ENCODE measurements around the gene ADAMTS19.

ADAMTS19 gene

GRCh38 chr5:129766798-129767197 is 306.7 kb downstream of the ADAMTS19 start:
- TF ChIP-seq CSRNP3 (CRISPR knock-in tag; IDR thresholded peaks at IDR 0.05) (no peak), OSR1 (CRISPR knock-in tag; IDR thresholded peaks at IDR 0.05) (no peak), SNAI2 (CRISPR knock-in tag; IDR thresholded peaks at IDR 0.05) (no peak), BACH2 (CRISPR knock-in tag; IDR thresholded peaks at IDR 0.05; ENCODE audit: borderline replicate concordance) (no peak), ZC3H10 (CRISPR knock-in tag; IDR thresholded peaks at IDR 0.05) (no peak), ZFP3 (CRISPR knock-in tag; IDR thresholded peaks at IDR 0.05) (no peak), ISL1 (CRISPR knock-in tag; IDR thresholded peaks at IDR 0.05) (no peak), PPARA (CRISPR knock-in tag; IDR thresholded peaks at IDR 0.05; ENCODE audit: borderline replicate concordance) (no peak), CSDC2 (CRISPR knock-in tag; IDR thresholded peaks at IDR 0.05) (no peak), GLIS3 (CRISPR knock-in tag; IDR thresholded peaks at IDR 0.05) (no peak), ZNF565 (CRISPR knock-in tag; conservative IDR thresholded peaks at IDR 0.05; ENCODE audit: low read depth) (no peak), TCF4 (CRISPR knock-in tag; IDR thresholded peaks at IDR 0.05; ENCODE audit: borderline replicate concordance) (no peak), ESRRG (CRISPR knock-in tag; IDR thresholded peaks at IDR 0.05) (no peak), RARB (CRISPR knock-in tag; IDR thresholded peaks at IDR 0.05) (no peak), POU6F1 (CRISPR knock-in tag; IDR thresholded peaks at IDR 0.05; ENCODE audit: borderline replicate concordance, low read depth) (no peak)
- ATAC-seq = no peak

GRCh38 chr5:129767927-129768380 is 307.9 kb downstream of the ADAMTS19 start:
- no peak for TF ChIP-seq TOX (CRISPR knock-in tag; IDR thresholded peaks at IDR 0.05; ENCODE audit: borderline replicate concordance)
- no peak for TF ChIP-seq POU6F1 (CRISPR knock-in tag; IDR thresholded peaks at IDR 0.05; ENCODE audit: borderline replicate concordance, low read depth)
- TF ChIP-seq GLIS3 (CRISPR knock-in tag; IDR thresholded peaks at IDR 0.05) = no peak
- no peak for TF ChIP-seq ESRRG (CRISPR knock-in tag; IDR thresholded peaks at IDR 0.05)
- no peak for TF ChIP-seq ARNTL (CRISPR knock-in tag; IDR thresholded peaks at IDR 0.05; ENCODE audit: borderline replicate concordance, low read depth)
- TF ChIP-seq ZC3H10 (CRISPR knock-in tag; IDR thresholded peaks at IDR 0.05) = no peak
- no peak for TF ChIP-seq ZNF8 (CRISPR knock-in tag; IDR thresholded peaks at IDR 0.05)
- TF ChIP-seq ISL1 (CRISPR knock-in tag; IDR thresholded peaks at IDR 0.05) = no peak
- peak; percentile 94 for ATAC-seq

GRCh38 chr5:129768735-129769134 is 308.6 kb downstream of the ADAMTS19 start:
- no peak for ATAC-seq
- TF ChIP-seq CSDC2 (CRISPR knock-in tag; IDR thresholded peaks at IDR 0.05) (no peak), ISL1 (CRISPR knock-in tag; IDR thresholded peaks at IDR 0.05) (no peak), GLIS3 (CRISPR knock-in tag; IDR thresholded peaks at IDR 0.05) (no peak), ARNTL (CRISPR knock-in tag; IDR thresholded peaks at IDR 0.05; ENCODE audit: borderline replicate concordance, low read depth) (no peak), ZFP3 (CRISPR knock-in tag; IDR thresholded peaks at IDR 0.05) (no peak), PATZ1 (CRISPR knock-in tag; IDR thresholded peaks at IDR 0.05; ENCODE audit: borderline replicate concordance) (no peak), POU6F1 (CRISPR knock-in tag; IDR thresholded peaks at IDR 0.05; ENCODE audit: borderline replicate concordance, low read depth) (no peak), TSHZ2 (CRISPR knock-in tag; IDR thresholded peaks at IDR 0.05) (no peak), BACH2 (CRISPR knock-in tag; IDR thresholded peaks at IDR 0.05; ENCODE audit: borderline replicate concordance) (no peak), SNAI2 (CRISPR knock-in tag; IDR thresholded peaks at IDR 0.05) (no peak), OSR1 (CRISPR knock-in tag; IDR thresholded peaks at IDR 0.05) (no peak), ZFP30 (CRISPR knock-in tag; IDR thresholded peaks at IDR 0.05) (no peak), CREB5 (CRISPR knock-in tag; IDR thresholded peaks at IDR 0.05; ENCODE audit: low read depth) (no peak), ZNF8 (CRISPR knock-in tag; IDR thresholded peaks at IDR 0.05) (no peak), RARB (CRISPR knock-in tag; IDR thresholded peaks at IDR 0.05) (no peak)

Measured in SK-N-SH treated with all-trans-retinoic acid at 6 μM for 48 hours (cell line).